Spinal cord (tissue), 10 donors: ENCODE measurements around the gene CDH13. TPM values are rescaled to one million over a fixed set of nuclear protein-coding genes. Genes with fewer than 3 reads are reported as not detected.

Experiments used
- DNase-seq, 6 donors: peaks; one replicate each; pipeline versions ENCODE4 v3.0.0 to v3.0.0-alpha.2; 2013 to 2015; ENCODE audit warnings: low spot score in 6 of 6, low read depth in 4 of 6
- H3K27ac ChIP-seq: one replicate; pipeline ENCODE4 v1.5.1; 2013; ENCODE audit warnings: low read depth, low read length, control low read depth
- H3K27me3 ChIP-seq: one replicate; pipeline ENCODE4 v1.6.1; 2013; ENCODE audit warnings: low read length; ENCODE audit not compliant: control insufficient read depth, insufficient read depth
- H3K36me3 ChIP-seq: one replicate; pipeline ENCODE4 v1.6.1; 2013; ENCODE audit warnings: low read length; ENCODE audit not compliant: control insufficient read depth, insufficient read depth
- H3K4me1 ChIP-seq: one replicate; pipeline ENCODE4 v1.6.1; 2013; ENCODE audit warnings: low read length; ENCODE audit not compliant: control insufficient read depth, insufficient read depth
- H3K4me3 ChIP-seq: one replicate; pipeline ENCODE4 v1.5.1; 2013; ENCODE audit warnings: low read depth, low read length, control low read depth
- H3K9me3 ChIP-seq: one replicate; pipeline ENCODE4 v1.6.1; 2013; ENCODE audit warnings: low read length; ENCODE audit not compliant: control insufficient read depth, insufficient read depth
- WGBS: methylation state at CpG from one replicate; pipeline ENCODE4 v1.1.5; 2013; ENCODE audit warnings: missing lambda C conversion rate; ENCODE audit not compliant: insufficient coverage; 5-methylcytosine and 5-hydroxymethylcytosine counted together
- polyA plus RNA-seq, 2 donors: library from polyadenylated mRNA; unstranded; fragments of 120-200 nt; gene quantifications; one replicate each; pipeline ENCODE4 v1.2.1, GENCODE V29; 2013; ENCODE audit not compliant: insufficient read length in 2 of 2
- total RNA-seq, 2 donors: library from RNA; depleted of rRNA in 1 of 2; stranded (reverse); fragments of 120-200 nt in 1 of 2; fragments of >200 nt in 1 of 2; gene quantifications; one replicate each; pipeline versions ENCODE4 v1.2.3 to v1.2.4, GENCODE V29; 2013 to 2014
- donor health status: healthy.

Gene CDH13
- total and polyA plus RNA-seq, 4 donors = 34.5 to 82.3 (median 76.4) TPM

- Histone ChIP-seq H3K27me3 (no peaks in the 10 kb centered on the region), H3K36me3 (no peaks in the 10 kb centered on the region), H3K27ac (no peak overlapping the region), H3K9me3 (no peaks in the 10 kb centered on the region), H3K4me3 (no peak overlapping the region), H3K4me1 (peaks cover 14% of the 10 kb centered on the region)
- WGBS = 100% methylated on average over 1 of the region's 2 CpGs
- no peak for DNase-seq
These were observed 8.3 kb downstream of the CDH13 start for GRCh38 chr16:82634955-82635610.

GRCh38 chr16:82636485-82636884 is 9.7 kb downstream of the CDH13 start:
- Histone ChIP-seq H3K4me3 (no peak overlapping the region), H3K9me3 (no peaks in the 10 kb centered on the region), H3K27me3 (no peaks in the 10 kb centered on the region), H3K4me1 (peaks cover 14% of the 10 kb centered on the region), H3K36me3 (no peaks in the 10 kb centered on the region), H3K27ac (no peak overlapping the region)
- 100% methylated on average over 1 of the region's 3 CpGs for WGBS
- no peak for DNase-seq

- H3K27ac ChIP-seq = no peak overlapping the region
- WGBS = no CpG with 5 or more reads among the region's 3 CpGs
- no peaks in the 10 kb centered on the region for H3K27me3 ChIP-seq
- no peaks in the 10 kb centered on the region for H3K9me3 ChIP-seq
- H3K36me3 ChIP-seq = no peaks in the 10 kb centered on the region
- H3K4me3 ChIP-seq = no peak overlapping the region
- peaks cover 14% of the 10 kb centered on the region for H3K4me1 ChIP-seq
- DNase-seq = no peak
These were observed 10.2 kb downstream of the CDH13 start for GRCh38 chr16:82636958-82637357.

- no peak overlapping the region for H3K27ac ChIP-seq
- H3K4me3 ChIP-seq = no peak overlapping the region
- H3K27me3 ChIP-seq = no peaks in the 10 kb centered on the region
- H3K9me3 ChIP-seq = no peaks in the 10 kb centered on the region
- peak in 2 of 6 donors; percentile 17 to 55 for DNase-seq
- WGBS = 60% methylated on average over 1 of the region's 4 CpGs
- peaks cover 14% of the 10 kb centered on the region for H3K4me1 ChIP-seq
- no peaks in the 10 kb centered on the region for H3K36me3 ChIP-seq
These were observed 11.5 kb downstream of the CDH13 start for GRCh38 chr16:82638095-82638798.

GRCh38 chr16:82639263-82639662 is 12.5 kb downstream of the CDH13 start:
- H3K4me3 ChIP-seq = no peak overlapping the region
- H3K27ac ChIP-seq = no peak overlapping the region
- 50% methylated on average over 2 of the region's 3 CpGs for WGBS
- no peaks in the 10 kb centered on the region for H3K9me3 ChIP-seq
- no peak for DNase-seq
- H3K36me3 ChIP-seq = no peaks in the 10 kb centered on the region
- no peaks in the 10 kb centered on the region for H3K27me3 ChIP-seq
- peaks cover 9% of the 10 kb centered on the region for H3K4me1 ChIP-seq

- Histone ChIP-seq H3K9me3 (no peaks in the 10 kb centered on the region), H3K4me1 (peaks cover 7% of the 10 kb centered on the region), H3K27ac (no peak overlapping the region), H3K36me3 (no peaks in the 10 kb centered on the region), H3K27me3 (no peaks in the 10 kb centered on the region), H3K4me3 (no peak overlapping the region)
- peak in 2 of 6 donors; percentile 61 to 64 for DNase-seq
- 56% methylated on average over 4 of the region's 9 CpGs for whole genome bisulfite sequencing
These were observed 13.0 kb downstream of the CDH13 start for GRCh38 chr16:82639666-82640336.

- Histone ChIP-seq H3K27me3 (no peaks in the 10 kb centered on the region), H3K4me3 (no peak overlapping the region), H3K9me3 (no peaks in the 10 kb centered on the region), H3K27ac (no peak overlapping the region), H3K4me1 (peaks cover 7% of the 10 kb centered on the region), H3K36me3 (no peaks in the 10 kb centered on the region)
- WGBS = no CpG with 5 or more reads among the region's 6 CpGs
- DNase-seq = no peak
These were observed 14.7 kb downstream of the CDH13 start for GRCh38 chr16:82641336-82641984.

GRCh38 chr16:82643136-82643535 is 16.4 kb downstream of the CDH13 start:
- no peaks in the 10 kb centered on the region for H3K9me3 ChIP-seq
- 92% methylated on average over 2 of the region's 4 CpGs for WGBS
- H3K36me3 ChIP-seq = no peaks in the 10 kb centered on the region
- no peak overlapping the region for H3K27ac ChIP-seq
- H3K4me1 ChIP-seq = peaks cover 7% of the 10 kb centered on the region
- H3K27me3 ChIP-seq = no peaks in the 10 kb centered on the region
- H3K4me3 ChIP-seq = no peak overlapping the region
- DNase-seq = no peak

- DNase-seq = no peak
- Histone ChIP-seq H3K27me3 (no peaks in the 10 kb centered on the region), H3K4me1 (peaks cover 7% of the 10 kb centered on the region), H3K36me3 (no peaks in the 10 kb centered on the region), H3K27ac (no peak overlapping the region), H3K9me3 (no peaks in the 10 kb centered on the region), H3K4me3 (no peak overlapping the region)
- WGBS = 52% methylated on average over 7 of the region's 10 CpGs
These were observed 17.3 kb downstream of the CDH13 start for GRCh38 chr16:82643936-82644630.
